C1 segment of cervical spinal cord (tissue), 14 donors: Measurements from ENCODE around the gene DPYSL4.
"Not testable (repeated sequence)": the region's sequence is repeated elsewhere in the genome, so short reads cannot be mapped to it uniquely, and the experiment has no call there.

Experiments used
- DNase-seq, 14 donors: peaks; one replicate each; lab custom pipeline; 2025; lab: John Stamatoyannopoulos, UW

Gene DPYSL4

GRCh38 chr10:132206806-132207535 lies 20.2 kb downstream of the DPYSL4 start:
- no peak for DNase-seq

GRCh38 chr10:132207536-132208461 lies 21.1 kb downstream of the DPYSL4 start:
- no peak for DNase-seq

- DNase-seq = no peak
Observed at GRCh38 chr10:132208462-132209050, 21.8 kb downstream of the DPYSL4 start.

- DNase-seq = no peak
Observed at GRCh38 chr10:132209130-132209529, 22.4 kb downstream of the DPYSL4 start.

- DNase-seq = no peak
Observed at GRCh38 chr10:132209978-132210530, 23.3 kb downstream of the DPYSL4 start.

GRCh38 chr10:132210766-132211165 lies 24.0 kb downstream of the DPYSL4 start:
- no peak for DNase-seq

GRCh38 chr10:132211246-132211645 lies 24.5 kb downstream of the DPYSL4 start:
- DNase-seq = no peak

- no peak for DNase-seq
Observed at GRCh38 chr10:132212816-132213215, 26.1 kb downstream of the DPYSL4 start.

GRCh38 chr10:132213917-132214316 lies 27.2 kb downstream of the DPYSL4 start:
- no peak for DNase-seq

- not testable (repeated sequence) for DNase-seq
Observed at GRCh38 chr10:132216441-132216840, 29.7 kb downstream of the DPYSL4 start.

- no peak for DNase-seq
Observed at GRCh38 chr10:132219486-132219885, 32.7 kb downstream of the DPYSL4 start.

- no peak for DNase-seq
Observed at GRCh38 chr10:132220061-132220460, 33.3 kb downstream of the DPYSL4 start.

- DNase-seq = not testable (repeated sequence)
Observed at GRCh38 chr10:132220996-132221395, 34.2 kb downstream of the DPYSL4 start.

- no peak for DNase-seq
Observed at GRCh38 chr10:132222726-132223125, 36.0 kb downstream of the DPYSL4 start.

- DNase-seq = peak in 13 of 14 donors; percentile 13 to 76 (median 59)
Observed at GRCh38 chr10:132223156-132223590, 36.4 kb downstream of the DPYSL4 start.

- DNase-seq = no peak
Observed at GRCh38 chr10:132223611-132224342, 37.0 kb downstream of the DPYSL4 start.

- DNase-seq = no peak
Observed at GRCh38 chr10:132224343-132225072, 37.8 kb downstream of the DPYSL4 start.

GRCh38 chr10:132225073-132225848 lies 38.5 kb downstream of the DPYSL4 start:
- no peak for DNase-seq

- DNase-seq = no peak
Observed at GRCh38 chr10:132225849-132226205, 39.1 kb downstream of the DPYSL4 start.
